GM18861 (cell line): ENCODE data around the gene RAD23A.
A peak's percentile ranks its signal among the peaks of the same experiment; 100 is the strongest.
"Not testable (repeated sequence)": the region's sequence is repeated elsewhere in the genome, so short reads cannot be mapped to it uniquely, and the experiment has no call there.

Source experiments
- ATAC-seq: cut with Tn5 transposase; IDR thresholded peaks from one replicate; pipeline ENCODE4 v1.9.1; 2021; ENCODE audit not compliant: unreplicated experiment

RAD23A gene

GRCh38 chr19:12945479-12946091, at the start of gene RAD23A:
Gene RAD23A (plus strand): TSS chr19:12945862. CDS start chr19:12945949, 87 bp downstream.
- peak; percentile 70 for ATAC-seq

GRCh38 chr19:12896460-12896859, 49.2 kb upstream of the RAD23A start:
- ATAC-seq, result no peak

GRCh38 chr19:12899891-12900518, 45.7 kb upstream of the RAD23A start:
- ATAC-seq, result peak; percentile 66

- no peak for ATAC-seq
These were observed 38.5 kb upstream of the RAD23A start for GRCh38 chr19:12907166-12907565.

- ATAC-seq, result no peak
These were observed 33.1 kb upstream of the RAD23A start for GRCh38 chr19:12912571-12912970.

GRCh38 chr19:12913011-12913561, 32.6 kb upstream of the RAD23A start:
- ATAC-seq, result no peak

GRCh38 chr19:12913851-12914690, 31.6 kb upstream of the RAD23A start:
- ATAC-seq, result no peak

- not testable (repeated sequence) for ATAC-seq
These were observed 29.8 kb upstream of the RAD23A start for GRCh38 chr19:12915860-12916259.

- no peak for ATAC-seq
These were observed 27.4 kb upstream of the RAD23A start for GRCh38 chr19:12918253-12918652.

- ATAC-seq, result no peak
These were observed 24.6 kb upstream of the RAD23A start for GRCh38 chr19:12921047-12921446.

- ATAC-seq, result no peak
These were observed 22.7 kb upstream of the RAD23A start for GRCh38 chr19:12922959-12923358.

GRCh38 chr19:12924621-12925310, 20.9 kb upstream of the RAD23A start:
- ATAC-seq, result no peak

- no peak for ATAC-seq
These were observed 15.5 kb upstream of the RAD23A start for GRCh38 chr19:12930002-12930645.

- no peak for ATAC-seq
These were observed 13.0 kb upstream of the RAD23A start for GRCh38 chr19:12932392-12933286.

GRCh38 chr19:12933287-12934072, 12.2 kb upstream of the RAD23A start, which contains the start of gene FARSA:
Gene FARSA (minus strand): TSS chr19:12933711. CDS start chr19:12933696, 15 bp downstream.
- peak; percentile 34 for ATAC-seq

- no peak for ATAC-seq
These were observed 10.6 kb upstream of the RAD23A start for GRCh38 chr19:12935071-12935470.

GRCh38 chr19:12936582-12936981, 9.1 kb upstream of the RAD23A start:
- ATAC-seq, result no peak

GRCh38 chr19:12937093-12937926, 8.4 kb upstream of the RAD23A start:
- ATAC-seq, result no peak
